IMR-90 (cell line): Measurements from ENCODE around the gene FOSL2. TPM values are rescaled to one million over a fixed set of nuclear protein-coding genes. Genes with fewer than 3 reads are reported as not detected.

Experiments used
- ATAC-seq: fragments of 200-7000 bp; cut with Tn5 transposase; 2 replicates; pipeline ENCODE4 v1.9.1; 2020; ENCODE audit warnings: low read depth, mild to moderate bottlenecking, moderate library complexity
- BruUV-seq: library from RNA; stranded (reverse); fragments of 400-500 nt; replicated peaks from 2 replicates; lab custom pipeline; 2021; lab: Mats Ljungman, UMichigan
- CTCF ChIA-PET: fragments of 300-600 bp; formaldehyde crosslinking; extraction: SDS; loops from one replicate; lab custom pipeline; 2021; ENCODE audit warnings: antibody characterized with exemption; lab: Yijun Ruan, JAX
- POLR2A ChIA-PET: fragments of 300-600 bp; sonication (Branson Sonifier 250); formaldehyde crosslinking; loops from one replicate; lab custom pipeline; 2022; ENCODE audit warnings: antibody characterized with exemption; ENCODE audit not compliant: unreplicated experiment; lab: Charles Lee
- DNase-seq: peaks from one replicate; pipeline ENCODE4 v3.0.0; 2013
- H2AFZ ChIP-seq: replicated peaks from 2 replicates; pipeline ENCODE3; 2013; ENCODE audit warnings: low read length, mild to moderate bottlenecking; ENCODE audit not compliant: poor library complexity
- H2AK5ac ChIP-seq: 2 replicates; pipeline ENCODE4 v1.6.1; 2013; ENCODE audit warnings: low read depth, low read length, inconsistent platforms
- H2AK9ac ChIP-seq: replicated peaks from 2 replicates; pipeline ENCODE3; 2013; ENCODE audit warnings: mild to moderate bottlenecking, low read depth, low read length, moderate library complexity; ENCODE audit not compliant: poor library complexity
- H2BK120ac ChIP-seq: 2 replicates; pipeline ENCODE4 v1.6.1; 2013; ENCODE audit warnings: low read depth, low read length, inconsistent platforms
- H2BK15ac ChIP-seq: 3 replicates; pipeline ENCODE4 v1.6.1; 2013; ENCODE audit warnings: low read depth, low read length, inconsistent platforms
- H2BK20ac ChIP-seq: 2 replicates; pipeline ENCODE4 v1.6.1; 2013; ENCODE audit warnings: low read depth, mild to moderate bottlenecking, inconsistent platforms, low read length, moderate library complexity
- H2BK5ac ChIP-seq: 2 replicates; pipeline ENCODE4 v1.6.1; 2013; ENCODE audit warnings: mild to moderate bottlenecking, low read depth, low read length, inconsistent platforms; ENCODE audit not compliant: poor library complexity, severe bottlenecking
- H3K14ac ChIP-seq: replicated peaks from 2 replicates; pipeline ENCODE4 v1.6.1; 2013; ENCODE audit warnings: low read depth, low read length, inconsistent platforms
- H3K18ac ChIP-seq: 2 replicates; pipeline ENCODE4 v1.6.1; 2013; ENCODE audit warnings: low read depth, low read length, control low read depth
- H3K23ac ChIP-seq: 2 replicates; pipeline ENCODE4 v1.6.1; 2013; ENCODE audit warnings: low read depth, low read length, inconsistent platforms
- H3K27ac ChIP-seq: 2 replicates; pipeline ENCODE4 v1.5.1; 2013; ENCODE audit warnings: mild to moderate bottlenecking, control low read depth, low read length; ENCODE audit not compliant: insufficient read depth
- H3K27me3 ChIP-seq: 2 replicates; pipeline ENCODE4 v1.6.1; 2013; ENCODE audit warnings: low read length; ENCODE audit not compliant: control insufficient read depth, insufficient read depth
- H3K36me3 ChIP-seq: 2 replicates; pipeline ENCODE4 v1.6.1; 2013; ENCODE audit warnings: low read length, mixed read lengths; ENCODE audit not compliant: control insufficient read depth, insufficient read depth
- H3K4ac ChIP-seq: 2 replicates; pipeline ENCODE4 v1.6.1; 2013; ENCODE audit warnings: low read depth, low read length, inconsistent platforms
- H3K4me1 ChIP-seq: 2 replicates; pipeline ENCODE4 v1.6.1; 2013; ENCODE audit warnings: low read length, mixed read lengths; ENCODE audit not compliant: control insufficient read depth, insufficient read depth
- H3K4me2 ChIP-seq: 2 replicates; pipeline ENCODE4 v1.6.1; 2013; ENCODE audit warnings: low read depth, mild to moderate bottlenecking, control low read depth, low read length, moderate library complexity
- H3K4me3 ChIP-seq: 2 replicates; pipeline ENCODE4 v1.5.1; 2013; ENCODE audit warnings: low read depth, mild to moderate bottlenecking, control low read depth, low read length, moderate library complexity; ENCODE audit not compliant: insufficient read depth
- H3K56ac ChIP-seq: 2 replicates; pipeline ENCODE4 v1.6.1; 2013; ENCODE audit warnings: low read length, inconsistent platforms; ENCODE audit not compliant: insufficient read depth; ENCODE audit errors: extremely low read depth
- H3K79me1 ChIP-seq, 2 experiments: 2 replicates each; pipeline ENCODE4 v1.6.1; 2013; ENCODE audit warnings: low read length in 2 of 2, inconsistent platforms in 1 of 2, low read depth in 1 of 2
- H3K9ac ChIP-seq: 2 replicates; pipeline ENCODE4 v1.6.1; 2013; ENCODE audit warnings: low read depth, low read length, control low read depth
- H3K9me1 ChIP-seq: 2 replicates; pipeline ENCODE4 v1.6.1; 2013; ENCODE audit warnings: low read length, inconsistent platforms; ENCODE audit not compliant: insufficient read depth
- H3K9me3 ChIP-seq: 2 replicates; pipeline ENCODE4 v1.6.1; 2013; ENCODE audit warnings: low read length; ENCODE audit not compliant: control insufficient read depth, insufficient read depth
- H4K20me1 ChIP-seq: 2 replicates; pipeline ENCODE4 v1.6.1; 2013; ENCODE audit warnings: low read length, inconsistent platforms; ENCODE audit not compliant: insufficient read depth
- H4K5ac ChIP-seq: 2 replicates; pipeline ENCODE4 v1.6.1; 2013; ENCODE audit warnings: mild to moderate bottlenecking, low read depth, low read length, control low read depth
- H4K8ac ChIP-seq, 2 experiments: 2 replicates each; pipeline ENCODE4 v1.6.1; 2013; ENCODE audit warnings: low read depth in 2 of 2, low read length in 2 of 2, control low read depth in 1 of 2, inconsistent platforms in 1 of 2
- H4K91ac ChIP-seq: 2 replicates; pipeline ENCODE4 v1.6.1; 2013; ENCODE audit warnings: low read depth, low read length, inconsistent platforms; ENCODE audit not compliant: insufficient read depth
- BHLHE40 ChIP-seq: fragments of 150-350 bp; IDR thresholded peaks from 2 replicates; pipeline ENCODE4 v1.6.1; 2016; ENCODE audit warnings: mild to moderate bottlenecking, low read depth, low read length
- CEBPB ChIP-seq: IDR thresholded peaks from 2 replicates; pipeline ENCODE4 v1.6.1; 2012; ENCODE audit warnings: low read depth, low read length, improper control_type of control experiment
- ELK1 ChIP-seq: fragments of 150-350 bp; IDR thresholded peaks from 2 replicates; pipeline ENCODE4 v1.6.1; 2016; ENCODE audit warnings: low read depth, mild to moderate bottlenecking, low read length, moderate library complexity, borderline replicate concordance
- FOS ChIP-seq: fragments of 150-350 bp; IDR thresholded peaks from 2 replicates; pipeline ENCODE4 v1.6.1; 2016; ENCODE audit warnings: low read depth, low read length
- MAZ ChIP-seq: IDR thresholded peaks from 2 replicates; pipeline ENCODE4 v1.6.1; 2012; ENCODE audit warnings: low read depth, mild to moderate bottlenecking, low read length, improper control_type of control experiment, moderate library complexity, borderline replicate concordance
- MXI1 ChIP-seq: IDR thresholded peaks from 2 replicates; pipeline ENCODE4 v1.6.1; 2012; ENCODE audit warnings: low read depth, mild to moderate bottlenecking, low read length, moderate library complexity, borderline replicate concordance
- RFX5 ChIP-seq: IDR thresholded peaks from 2 replicates; pipeline ENCODE4 v1.8.0; 2012; ENCODE audit warnings: low read depth, mild to moderate bottlenecking, low read length, moderate library complexity
- WGBS, 2 experiments: methylation state at CpG; one replicate each; pipeline versions ENCODE4 v1.1.5 to v1.1.7; 2013; ENCODE audit warnings: missing lambda C conversion rate in 2 of 2; ENCODE audit not compliant: insufficient read length in 1 of 2; ENCODE audit errors: extremely low coverage in 2 of 2; 5-methylcytosine and 5-hydroxymethylcytosine counted together
- dilution Hi-C: fragments of 300-500 bp; cut with HindIII; formaldehyde crosslinking; loops from one replicate; pipeline ENCODE4 v1.14.3; 2018; ENCODE audit warnings: low sequenced_read_pairs; ENCODE audit not compliant: unreplicated experiment
- in situ Hi-C: fragments of 300-500 bp; cut with MboI; formaldehyde crosslinking; loops from 3 replicates; pipeline ENCODE4 v1.14.3; 2019; ENCODE audit warnings: low sequenced_read_pairs, inconsistent platforms, mixed read lengths
- intact Hi-C: fragments of 100-400 bp; cut with micrococcal nuclease; formaldehyde crosslinking; loops from 2 replicates; pipeline ENCODE4 v1.10.0; 2022
- polyA plus RNA-seq, 3 experiments: library from polyadenylated mRNA; depleted of rRNA; stranded (reverse); fragments of >200 nt; gene quantifications; 2 replicates each; pipeline ENCODE4 v1.2.3, GENCODE V29; 2012; ENCODE audit warnings: low replicate concordance in 1 of 3
- total RNA-seq: library from RNA; depleted of rRNA; stranded (reverse); fragments of >200 nt; gene quantifications from 2 replicates; pipeline ENCODE4 v1.2.3, GENCODE V29; 2012
- TF ChIP-seq, protein P1 (sequence below): conservative IDR thresholded peaks from 2 replicates; pipeline ENCODE4 v1.5.1; 2012; ENCODE audit warnings: mild to moderate bottlenecking, low read depth, low read length, improper control_type of control experiment

FOSL2 gene
- total and polyA plus RNA-seq, 2 of the 4 experiments (the other 2 are of a cell fraction): 31.4 to 46.3 TPM

DNA sequence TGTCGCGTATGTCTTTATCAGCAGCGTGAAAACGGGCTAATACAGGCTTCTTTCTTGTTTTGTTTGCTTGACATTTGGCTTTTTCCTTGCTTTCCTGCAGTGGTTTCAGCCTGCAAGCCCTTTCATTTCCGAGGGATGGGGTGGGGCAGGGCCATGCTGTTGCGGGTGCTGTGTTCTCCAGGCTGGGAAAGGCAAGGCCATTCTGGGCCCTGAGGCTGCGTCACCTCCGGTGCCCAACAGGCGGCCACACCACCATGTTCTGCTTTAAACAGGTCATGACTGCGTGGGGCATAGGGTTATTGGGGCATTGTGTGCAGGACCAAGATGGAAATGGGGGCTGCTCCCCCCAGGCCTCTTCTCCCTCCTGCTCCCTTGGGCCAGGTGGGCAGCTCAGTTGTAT lies 64.6 kb downstream of the FOSL2 start (continued):
- TF ChIP-seq, protein P1, sequence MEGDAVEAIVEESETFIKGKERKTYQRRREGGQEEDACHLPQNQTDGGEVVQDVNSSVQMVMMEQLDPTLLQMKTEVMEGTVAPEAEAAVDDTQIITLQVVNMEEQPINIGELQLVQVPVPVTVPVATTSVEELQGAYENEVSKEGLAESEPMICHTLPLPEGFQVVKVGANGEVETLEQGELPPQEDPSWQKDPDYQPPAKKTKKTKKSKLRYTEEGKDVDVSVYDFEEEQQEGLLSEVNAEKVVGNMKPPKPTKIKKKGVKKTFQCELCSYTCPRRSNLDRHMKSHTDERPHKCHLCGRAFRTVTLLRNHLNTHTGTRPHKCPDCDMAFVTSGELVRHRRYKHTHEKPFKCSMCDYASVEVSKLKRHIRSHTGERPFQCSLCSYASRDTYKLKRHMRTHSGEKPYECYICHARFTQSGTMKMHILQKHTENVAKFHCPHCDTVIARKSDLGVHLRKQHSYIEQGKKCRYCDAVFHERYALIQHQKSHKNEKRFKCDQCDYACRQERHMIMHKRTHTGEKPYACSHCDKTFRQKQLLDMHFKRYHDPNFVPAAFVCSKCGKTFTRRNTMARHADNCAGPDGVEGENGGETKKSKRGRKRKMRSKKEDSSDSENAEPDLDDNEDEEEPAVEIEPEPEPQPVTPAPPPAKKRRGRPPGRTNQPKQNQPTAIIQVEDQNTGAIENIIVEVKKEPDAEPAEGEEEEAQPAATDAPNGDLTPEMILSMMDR: no peak
- TF ChIP-seq CEBPB: no peak
- no peak for TF ChIP-seq BHLHE40

GRCh38 chr2:28461056-28461455 lies 68.4 kb downstream of the FOSL2 start:
- no peak overlapping the region for H2BK15ac ChIP-seq
- no peak overlapping the region for H4K91ac ChIP-seq
- H3K9ac ChIP-seq: no peak overlapping the region
- H2BK120ac ChIP-seq: no peak overlapping the region
- no peaks in the 10 kb centered on the region for H3K9me1 ChIP-seq
- no peak overlapping the region for H2AFZ ChIP-seq
- H3K4ac ChIP-seq: no peak overlapping the region
- no peak overlapping the region for H3K4me3 ChIP-seq
- in situ Hi-C loops (no loop called here), intact Hi-C loops (no loop called here), dilution Hi-C loops (no loop called here)
- ATAC-seq (no peak), DNase-seq (no peak)
- H3K9me3 ChIP-seq: no peaks in the 10 kb centered on the region
- H2AK5ac ChIP-seq: no peak overlapping the region
- no peak overlapping the region for H2BK5ac ChIP-seq
- no peak overlapping the region for H3K23ac ChIP-seq
- H3K27ac ChIP-seq: no peak overlapping the region
- no peak overlapping the region for H3K4me2 ChIP-seq
- ChIA-PET POLR2A (no interaction called here), CTCF (interaction anchor here (0.7 kb wide), 1 partner anchor 777 kb away, joined by 8 read pairs; no protein-coding TSS in a partner anchor)
- TF ChIP-seq CEBPB: no peak
- TF ChIP-seq MXI1: no peak
- TF ChIP-seq MAZ: no peak
- TF ChIP-seq FOS: no peak
- no peak for TF ChIP-seq RFX5
- no peak for TF ChIP-seq ELK1
- WGBS, 2 experiments: no CpG with 5 or more reads among the region's 2 CpGs
- H3K18ac ChIP-seq: no peak overlapping the region
- H3K79me1 ChIP-seq: no peaks in the 10 kb centered on the region
- H4K8ac ChIP-seq: no peak overlapping the region
- H2BK20ac ChIP-seq: no peak overlapping the region
- no peak overlapping the region for H4K5ac ChIP-seq
- no peaks in the 10 kb centered on the region for H4K20me1 ChIP-seq
- H3K56ac ChIP-seq: no peak overlapping the region
- no peaks in the 10 kb centered on the region for H3K36me3 ChIP-seq
- no peak overlapping the region for H3K14ac ChIP-seq
- no peaks in the 10 kb centered on the region for H3K4me1 ChIP-seq
- BruUV-seq: no TSS peak
- H2AK9ac ChIP-seq: no peak overlapping the region
- peaks cover 3% of the 10 kb centered on the region; the same call in 1 of the 2 replicates for H3K27me3 ChIP-seq
